Endothelial cell (in vitro differentiated cells): Measurements from ENCODE around the gene TSBP1. TPM values are rescaled to one million over a fixed set of nuclear protein-coding genes. Genes with fewer than 3 reads are reported as not detected.
"Not testable (repeated sequence)": the region's sequence is repeated elsewhere in the genome, so short reads cannot be mapped to it uniquely, and the experiment has no call there.

Source experiments
- DNase-seq: peaks from one replicate; pipeline ENCODE4 v3.0.0; 2021; ENCODE audit warnings: low spot score
- H3K27ac Mint-ChIP-seq: one replicate; pipeline ENCODE4 v1.8.0; 2021; ENCODE audit warnings: mixed read lengths, inconsistent platforms; ENCODE audit not compliant: unreplicated experiment
- H3K27me3 Mint-ChIP-seq: one replicate; pipeline ENCODE4 v1.8.0; 2021; ENCODE audit warnings: mild to moderate bottlenecking, moderate library complexity, mixed read lengths, inconsistent platforms; ENCODE audit not compliant: unreplicated experiment
- H3K36me3 Mint-ChIP-seq: one replicate; pipeline ENCODE4 v1.8.0; 2021; ENCODE audit warnings: mild to moderate bottlenecking, low read depth, mixed read lengths, inconsistent platforms; ENCODE audit not compliant: unreplicated experiment
- H3K4me1 Mint-ChIP-seq: one replicate; pipeline ENCODE4 v1.8.0; 2021; ENCODE audit warnings: mild to moderate bottlenecking, mixed read lengths, inconsistent platforms; ENCODE audit not compliant: unreplicated experiment
- H3K4me3 Mint-ChIP-seq: one replicate; pipeline ENCODE4 v1.8.0; 2021; ENCODE audit warnings: mild to moderate bottlenecking, mixed read lengths, inconsistent platforms; ENCODE audit not compliant: unreplicated experiment
- H3K9me3 Mint-ChIP-seq: one replicate; pipeline ENCODE4 v1.8.0; 2021; ENCODE audit warnings: mixed read lengths, inconsistent platforms; ENCODE audit not compliant: unreplicated experiment
- total RNA-seq: library from RNA; stranded (reverse); fragmentation: NEBNext Ultra II Directional; extraction: Animal tissue kit (Norgen Biotek cat#: 25700); gene quantifications from one replicate; pipeline ENCODE4 v1.2.1, GENCODE V29; 2021; ENCODE audit not compliant: unreplicated experiment
- TF ChIP-seq, protein P1 (sequence below): fragments of 200-600 bp; sonication (generic); IDR thresholded peaks from one replicate; pipeline ENCODE4 v1.5.0; 2021; ENCODE audit warnings: antibody characterized with exemption; ENCODE audit not compliant: unreplicated experiment

TSBP1 gene
- total RNA-seq, 1 donor from 2014 or later: not detected

DNA sequence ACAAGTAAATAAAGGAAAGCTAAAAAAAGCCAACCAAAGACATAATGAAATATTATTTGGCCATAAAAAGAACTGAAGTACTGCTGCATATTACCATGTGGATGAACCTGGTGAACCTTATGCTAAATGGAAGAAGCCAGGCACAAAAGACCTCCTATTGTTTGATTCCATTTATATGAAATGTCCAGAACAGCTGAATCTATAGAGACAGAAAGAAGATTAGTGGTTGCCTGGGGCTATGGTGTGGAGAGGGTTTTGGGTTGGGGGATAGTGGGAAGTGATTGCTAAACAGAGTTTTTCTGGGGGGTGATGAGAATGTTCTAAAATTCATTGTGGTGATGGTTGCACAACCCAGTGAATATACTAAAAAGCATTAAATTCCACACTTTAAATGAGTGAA lies 53.2 kb downstream of the TSBP1 start:
- Mint-ChIP-seq H3K36me3 (no peaks in the 10 kb centered on the region), H3K27ac (no peak overlapping the region), H3K4me3 (no peak overlapping the region), H3K9me3 (no peaks in the 10 kb centered on the region), H3K4me1 (no peaks in the 10 kb centered on the region), H3K27me3 (no peaks in the 10 kb centered on the region)
- no peak for DNase-seq
- TF ChIP-seq, protein P1, sequence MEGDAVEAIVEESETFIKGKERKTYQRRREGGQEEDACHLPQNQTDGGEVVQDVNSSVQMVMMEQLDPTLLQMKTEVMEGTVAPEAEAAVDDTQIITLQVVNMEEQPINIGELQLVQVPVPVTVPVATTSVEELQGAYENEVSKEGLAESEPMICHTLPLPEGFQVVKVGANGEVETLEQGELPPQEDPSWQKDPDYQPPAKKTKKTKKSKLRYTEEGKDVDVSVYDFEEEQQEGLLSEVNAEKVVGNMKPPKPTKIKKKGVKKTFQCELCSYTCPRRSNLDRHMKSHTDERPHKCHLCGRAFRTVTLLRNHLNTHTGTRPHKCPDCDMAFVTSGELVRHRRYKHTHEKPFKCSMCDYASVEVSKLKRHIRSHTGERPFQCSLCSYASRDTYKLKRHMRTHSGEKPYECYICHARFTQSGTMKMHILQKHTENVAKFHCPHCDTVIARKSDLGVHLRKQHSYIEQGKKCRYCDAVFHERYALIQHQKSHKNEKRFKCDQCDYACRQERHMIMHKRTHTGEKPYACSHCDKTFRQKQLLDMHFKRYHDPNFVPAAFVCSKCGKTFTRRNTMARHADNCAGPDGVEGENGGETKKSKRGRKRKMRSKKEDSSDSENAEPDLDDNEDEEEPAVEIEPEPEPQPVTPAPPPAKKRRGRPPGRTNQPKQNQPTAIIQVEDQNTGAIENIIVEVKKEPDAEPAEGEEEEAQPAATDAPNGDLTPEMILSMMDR: no peak

- Mint-ChIP-seq H3K27ac (no peak overlapping the region), H3K27me3 (no peaks in the 10 kb centered on the region), H3K36me3 (no peaks in the 10 kb centered on the region), H3K9me3 (no peaks in the 10 kb centered on the region), H3K4me1 (no peaks in the 10 kb centered on the region), H3K4me3 (no peak overlapping the region)
- no peak for DNase-seq
- TF ChIP-seq, protein P1: no peak
Measured at GRCh38 chr6:32317541-32317940, 54.2 kb downstream of the TSBP1 start.

GRCh38 chr6:32313964-32314363 lies 57.7 kb downstream of the TSBP1 start:
- H3K4me1 Mint-ChIP-seq: peaks cover 3% of the 10 kb centered on the region
- TF ChIP-seq, protein P1: no peak
- no peak overlapping the region for H3K4me3 Mint-ChIP-seq
- DNase-seq: no peak
- H3K27me3 Mint-ChIP-seq: peaks cover 2% of the 10 kb centered on the region
- H3K9me3 Mint-ChIP-seq: no peaks in the 10 kb centered on the region
- no peak overlapping the region for H3K27ac Mint-ChIP-seq
- no peaks in the 10 kb centered on the region for H3K36me3 Mint-ChIP-seq

- peaks cover 8% of the 10 kb centered on the region for H3K4me1 Mint-ChIP-seq
- no peaks in the 10 kb centered on the region for H3K36me3 Mint-ChIP-seq
Measured at GRCh38 chr6:32298632-32299336, 72.9 kb downstream of the TSBP1 start.

DNA sequence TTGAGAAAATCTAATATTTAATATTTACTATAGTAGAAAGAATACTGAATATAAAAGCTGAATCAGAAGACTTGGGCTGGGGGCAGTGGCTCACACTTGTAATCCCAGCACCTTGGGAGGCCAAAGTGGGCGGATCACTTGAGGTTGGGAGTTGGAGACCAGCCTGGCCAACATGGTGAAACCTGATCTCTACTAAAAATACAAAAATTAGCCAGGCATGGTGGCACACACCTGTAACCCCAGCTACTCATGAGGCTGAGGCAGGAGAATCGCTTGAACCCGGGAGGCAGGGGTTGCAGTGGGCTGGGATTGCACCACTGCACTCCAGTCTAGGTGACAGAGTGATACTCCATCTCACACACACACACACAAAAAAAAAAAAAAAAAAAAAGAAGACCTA lies 76.7 kb downstream of the TSBP1 start:
- H3K4me1 Mint-ChIP-seq: peaks cover 12% of the 10 kb centered on the region
- H3K9me3 Mint-ChIP-seq, H3K27ac Mint-ChIP-seq, DNase-seq, H3K4me3 Mint-ChIP-seq, H3K27me3 Mint-ChIP-seq, H3K36me3 Mint-ChIP-seq: not testable (repeated sequence)

More at GRCh38 chr6:32298632-32299336, 72.9 kb downstream of the TSBP1 start:
- no peak for DNase-seq
- TF ChIP-seq, protein P1: no peak
- Mint-ChIP-seq H3K4me3 (no peak overlapping the region), H3K9me3 (no peaks in the 10 kb centered on the region), H3K27me3 (no peaks in the 10 kb centered on the region), H3K27ac (no peak overlapping the region)
